Stimulated activated CD4-positive, alpha-beta T cell treated with anti-CD3 and anti-CD28 coated beads, Interleukin-4, amount 100 ng/mL, for 4 hours (primary cell): Measurements from ENCODE around the gene PCDH8.
A peak's percentile ranks its signal among the peaks of the same experiment; 100 is the strongest.

Experiments
- DNase-seq, 2 experiments: peaks; one replicate each; pipeline ENCODE4 v3.0.0-alpha.2; 2020

The PCDH8 gene

GRCh38 chr13:52810526-52810925 is 37.9 kb downstream of the PCDH8 start:
- no peak for DNase-seq

GRCh38 chr13:52810011-52810410 is 38.4 kb downstream of the PCDH8 start:
- DNase-seq, result no peak

GRCh38 chr13:52809310-52809769 is 39.1 kb downstream of the PCDH8 start:
- DNase-seq, result peak in 1 of 2 experiments; percentile 4

- DNase-seq, result no peak
These were observed 39.6 kb downstream of the PCDH8 start for GRCh38 chr13:52808842-52809219.

- DNase-seq, result no peak
These were observed 42.4 kb downstream of the PCDH8 start for GRCh38 chr13:52806029-52806428.

GRCh38 chr13:52804202-52804641 is 44.2 kb downstream of the PCDH8 start:
- no peak for DNase-seq

- DNase-seq, result no peak
These were observed 47.6 kb downstream of the PCDH8 start for GRCh38 chr13:52800856-52801255.

- DNase-seq, result no peak
These were observed 49.5 kb downstream of the PCDH8 start for GRCh38 chr13:52798770-52799430.

- no peak for DNase-seq
These were observed 51.3 kb downstream of the PCDH8 start for GRCh38 chr13:52797176-52797575.

- no peak for DNase-seq
These were observed 53.9 kb downstream of the PCDH8 start for GRCh38 chr13:52794589-52794988.

GRCh38 chr13:52793515-52794061 is 54.9 kb downstream of the PCDH8 start:
- no peak for DNase-seq
